ENCODE data around the gene TASOR2. TPM values are rescaled to one million over a fixed set of nuclear protein-coding genes. Genes with fewer than 3 reads are reported as not detected.

Gene TASOR2
- total and polyA plus RNA-seq, 9 of the 15 experiments (the other 6 are each of a cell fraction or from before 2014, with no cell fraction given), result 12.7 to 75.3 (median 52.3) TPM

DNA sequence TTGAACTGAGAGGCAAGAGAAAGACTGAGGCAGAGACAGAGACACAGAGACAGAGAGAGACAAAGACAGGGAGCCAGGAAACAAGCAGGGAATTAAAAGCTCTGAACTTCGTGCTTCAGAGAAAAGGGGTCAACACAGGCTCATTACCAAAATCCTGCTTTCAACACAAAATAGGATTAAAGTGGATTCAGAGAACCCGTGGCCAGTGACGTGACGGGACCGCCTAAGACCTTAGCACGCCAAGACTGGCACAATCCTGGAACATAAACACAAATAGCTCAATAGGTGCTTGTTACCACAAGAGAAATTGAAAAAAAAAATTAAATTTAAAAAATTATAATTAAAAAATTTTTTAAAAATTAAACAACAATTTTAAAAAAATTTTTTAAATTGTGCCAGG lies 39.7 kb upstream of the TASOR2 start:
- Histone ChIP-seq H3K4me1 (replicated peaks in 1 of 2; ENCODE audit: control insufficient read depth in 2 of 2, insufficient read depth in 2 of 2, low read length in 2 of 2) (peaks cover 0 to 5% of the 10 kb centered on the region in 2 experiments; a peak in 1 of 5 replicates), H3K4me2 (ENCODE audit: insufficient read depth, low read length) (no peak overlapping the region), H3K36me3 (ENCODE audit: control insufficient read depth, insufficient read depth, low read length) (peaks cover 31% of the 10 kb centered on the region; the same call in 2 of the 3 replicates), H2AFZ (ENCODE audit: low read depth, low read length) (no peak overlapping the region), H3K9ac (ENCODE audit: insufficient read depth in 1 of 2, low read depth in 2 of 2, low read length in 2 of 2) (no peak overlapping the region), H3K9me3 (replicated peaks; ENCODE audit: control insufficient read depth, insufficient read depth, low read depth, low read length) (no peaks in the 10 kb centered on the region), H3K79me2 (ENCODE audit: control insufficient read depth, insufficient read depth, low read length) (no peaks in the 10 kb centered on the region), H4K20me1 (replicated peaks; ENCODE audit: control insufficient read depth, insufficient read depth, low read length) (no peaks in the 10 kb centered on the region), H3K27ac (ENCODE audit: extremely low read depth, low read depth, low read length) (no peak overlapping the region), H3K9me1 (ENCODE audit: control insufficient read depth, insufficient read depth, low read length) (no peaks in the 10 kb centered on the region), H3K27me3 (ENCODE audit: control insufficient read depth in 2 of 2, insufficient read depth in 2 of 2, low read length in 2 of 2) (no peaks in the 10 kb centered on the region), H3K4me3 (no peak overlapping the region)
- no TSS peak for BruUV-seq (replicated peaks)
- ATAC-seq (no peak), DNase-seq (ENCODE audit: extremely low read depth in 1 of 4, low spot score in 3 of 4) (no peak), FAIRE-seq (no peak)
- ChIA-PET POLR2A (no interaction called here), CTCF (ENCODE audit: low intra/inter-chr PET ratio) (no interaction called here)
- intact Hi-C loops (cut with micrococcal nuclease), result no loop called here
- in situ Hi-C loops (cut with MboI), result no loop called here
- 89% methylated on average over 6 of the region's 6 CpGs for WGBS (ENCODE audit: insufficient coverage, low coverage, missing lambda C conversion rate)
- no peak for TF ChIP-seq MCM2 (IDR thresholded peaks at IDR 0.05; ENCODE audit: low read depth)
- no peak for TF ChIP-seq ARHGAP35 (IDR thresholded peaks at IDR 0.05; ENCODE audit: partially characterized antibody)
- no peak for TF ChIP-seq ZBTB49 (CRISPR knock-in tag; IDR thresholded peaks at IDR 0.05; ENCODE audit: borderline replicate concordance)
- TF ChIP-seq RFX7 (CRISPR knock-in tag; IDR thresholded peaks at IDR 0.05), result no peak
- no peak for TF ChIP-seq POLR2A (conservative IDR thresholded peaks at IDR 0.05)
- TF ChIP-seq RBM34 (IDR thresholded peaks at IDR 0.05; ENCODE audit: borderline replicate concordance, insufficient read depth, low read length), result no peak
- no peak for TF ChIP-seq TOE1 (IDR thresholded peaks at IDR 0.05; ENCODE audit: borderline replicate concordance)
- TF ChIP-seq TOE1 (CRISPR knock-in tag; IDR thresholded peaks at IDR 0.05; ENCODE audit: borderline replicate concordance, low read depth), result no peak
- TF ChIP-seq, protein P1, sequence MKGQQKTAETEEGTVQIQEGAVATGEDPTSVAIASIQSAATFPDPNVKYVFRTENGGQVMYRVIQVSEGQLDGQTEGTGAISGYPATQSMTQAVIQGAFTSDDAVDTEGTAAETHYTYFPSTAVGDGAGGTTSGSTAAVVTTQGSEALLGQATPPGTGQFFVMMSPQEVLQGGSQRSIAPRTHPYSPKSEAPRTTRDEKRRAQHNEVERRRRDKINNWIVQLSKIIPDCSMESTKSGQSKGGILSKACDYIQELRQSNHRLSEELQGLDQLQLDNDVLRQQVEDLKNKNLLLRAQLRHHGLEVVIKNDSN (CRISPR knock-in tag; IDR thresholded peaks at IDR 0.05), result no peak
- TF ChIP-seq DACH1 (IDR thresholded peaks at IDR 0.05; ENCODE audit: partially characterized antibody), result no peak
- TF ChIP-seq, protein P2, sequence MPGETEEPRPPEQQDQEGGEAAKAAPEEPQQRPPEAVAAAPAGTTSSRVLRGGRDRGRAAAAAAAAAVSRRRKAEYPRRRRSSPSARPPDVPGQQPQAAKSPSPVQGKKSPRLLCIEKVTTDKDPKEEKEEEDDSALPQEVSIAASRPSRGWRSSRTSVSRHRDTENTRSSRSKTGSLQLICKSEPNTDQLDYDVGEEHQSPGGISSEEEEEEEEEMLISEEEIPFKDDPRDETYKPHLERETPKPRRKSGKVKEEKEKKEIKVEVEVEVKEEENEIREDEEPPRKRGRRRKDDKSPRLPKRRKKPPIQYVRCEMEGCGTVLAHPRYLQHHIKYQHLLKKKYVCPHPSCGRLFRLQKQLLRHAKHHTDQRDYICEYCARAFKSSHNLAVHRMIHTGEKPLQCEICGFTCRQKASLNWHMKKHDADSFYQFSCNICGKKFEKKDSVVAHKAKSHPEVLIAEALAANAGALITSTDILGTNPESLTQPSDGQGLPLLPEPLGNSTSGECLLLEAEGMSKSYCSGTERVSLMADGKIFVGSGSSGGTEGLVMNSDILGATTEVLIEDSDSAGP (CRISPR knock-in tag; IDR thresholded peaks at IDR 0.05), result no peak
- no peak for TF ChIP-seq ZKSCAN1 (IDR thresholded peaks at IDR 0.05; ENCODE audit: low read depth, low read length)
- no peak for TF ChIP-seq HMG20B (CRISPR knock-in tag; IDR thresholded peaks at IDR 0.05)
- TF ChIP-seq PRMT5 (CRISPR knock-in tag; IDR thresholded peaks at IDR 0.05), result no peak
- TF ChIP-seq, protein P3, sequence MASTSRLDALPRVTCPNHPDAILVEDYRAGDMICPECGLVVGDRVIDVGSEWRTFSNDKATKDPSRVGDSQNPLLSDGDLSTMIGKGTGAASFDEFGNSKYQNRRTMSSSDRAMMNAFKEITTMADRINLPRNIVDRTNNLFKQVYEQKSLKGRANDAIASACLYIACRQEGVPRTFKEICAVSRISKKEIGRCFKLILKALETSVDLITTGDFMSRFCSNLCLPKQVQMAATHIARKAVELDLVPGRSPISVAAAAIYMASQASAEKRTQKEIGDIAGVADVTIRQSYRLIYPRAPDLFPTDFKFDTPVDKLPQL (IDR thresholded peaks at IDR 0.05; ENCODE audit: extremely low read depth, insufficient read length), result no peak
- no peak for TF ChIP-seq ZBTB43 (CRISPR knock-in tag; IDR thresholded peaks at IDR 0.05)
- TF ChIP-seq CBX3 (IDR thresholded peaks at IDR 0.05; ENCODE audit: borderline replicate concordance in 1 of 2, low read length in 2 of 2), result no peak
- TF ChIP-seq PTTG1 (tag; IDR thresholded peaks at IDR 0.05; ENCODE audit: low read depth), result no peak

Measured in K562 (cell line).